Activated T-cell treated with anti-CD3 and anti-CD28 coated beads, Interleukin-2, amount 50 U/mL, for 72 hours (primary cell): ENCODE measurements around the gene POLN. TPM values are rescaled to one million over a fixed set of nuclear protein-coding genes. Genes with fewer than 3 reads are reported as not detected.
A peak's percentile ranks its signal among the peaks of the same experiment; 100 is the strongest.
"Not testable (repeated sequence)": the region's sequence is repeated elsewhere in the genome, so short reads cannot be mapped to it uniquely, and the experiment has no call there.

Experiments
- ATAC-seq, 2 donors: fragments of 150-1000 bp; cut with Tn5 transposase; replicated peaks in 1 of 2; 2 replicates each; pipeline ENCODE4 v1.10.0; 2021; ENCODE audit warnings: moderate library complexity in 2 of 2, mild to moderate bottlenecking in 1 of 2
- DNase-seq, 2 donors: peaks; one replicate each; pipeline ENCODE4 v3.0.0; 2021 to 2022; ENCODE audit warnings: mixed read lengths in 1 of 2
- H3K27ac Mint-ChIP-seq: one replicate; pipeline ENCODE4 v1.8.0; 2022; ENCODE audit warnings: mild to moderate bottlenecking, moderate library complexity, mixed read lengths
- H3K27me3 Mint-ChIP-seq: one replicate; pipeline ENCODE4 v1.8.0; 2022; ENCODE audit warnings: low read depth, mixed read lengths
- H3K36me3 Mint-ChIP-seq, 2 donors: one replicate each; pipeline ENCODE4 v1.8.0; 2022; ENCODE audit warnings: mixed read lengths in 2 of 2, mild to moderate bottlenecking in 1 of 2; ENCODE audit not compliant: insufficient read depth in 2 of 2
- H3K4me1 Mint-ChIP-seq: one replicate; pipeline ENCODE4 v1.8.0; 2022; ENCODE audit warnings: low read depth, mixed read lengths
- H3K4me3 Mint-ChIP-seq, 2 donors: one replicate each; pipeline ENCODE4 v1.8.0; 2022; ENCODE audit warnings: mild to moderate bottlenecking in 2 of 2, mixed read lengths in 2 of 2, moderate library complexity in 2 of 2
- H3K9me3 Mint-ChIP-seq, 2 donors: one replicate each; pipeline ENCODE4 v1.8.0; 2022; ENCODE audit warnings: mixed read lengths in 2 of 2
- total RNA-seq, 2 donors: library from RNA; stranded (reverse); gene quantifications; one replicate each; pipeline ENCODE4 v1.2.3, GENCODE V29; 2022

The POLN gene
- total RNA-seq, 2 donors from 2014 or later, result 4.6 TPM

DNA sequence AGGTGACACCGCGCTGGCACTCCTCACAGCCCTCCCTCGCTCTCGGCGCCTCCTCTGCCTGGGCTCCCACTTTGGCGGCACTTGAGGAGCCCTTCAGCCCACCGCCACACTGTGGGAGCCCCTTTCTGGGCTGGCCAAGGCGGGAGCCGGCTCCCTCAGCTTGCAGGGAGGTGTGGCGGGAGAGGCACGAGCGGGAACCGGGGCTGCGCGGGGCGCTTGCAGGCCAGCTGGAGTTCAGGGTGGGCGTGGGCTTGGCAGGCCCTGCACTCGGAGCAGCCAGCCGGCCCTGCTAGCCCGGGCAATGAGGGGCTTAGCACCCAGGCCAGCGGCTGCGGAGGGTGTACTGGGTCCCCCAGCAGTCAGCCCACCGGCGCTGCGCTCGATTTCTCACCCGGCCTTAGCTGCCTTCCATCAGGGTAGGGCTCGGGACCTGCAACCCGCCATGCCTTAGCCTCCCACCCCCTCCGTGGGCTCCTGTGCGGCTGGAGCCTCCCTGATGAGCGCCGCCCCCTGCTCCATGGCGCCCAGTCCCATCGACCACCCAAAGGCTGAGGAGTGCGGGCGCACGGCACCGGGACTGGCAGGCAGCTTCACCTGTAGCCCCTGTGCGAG, 80.7 kb downstream of the POLN start:
- not testable (repeated sequence) for H3K36me3 Mint-ChIP-seq, H3K9me3 Mint-ChIP-seq, H3K4me3 Mint-ChIP-seq, H3K27ac Mint-ChIP-seq, DNase-seq, H3K27me3 Mint-ChIP-seq, H3K4me1 Mint-ChIP-seq, ATAC-seq

DNA sequence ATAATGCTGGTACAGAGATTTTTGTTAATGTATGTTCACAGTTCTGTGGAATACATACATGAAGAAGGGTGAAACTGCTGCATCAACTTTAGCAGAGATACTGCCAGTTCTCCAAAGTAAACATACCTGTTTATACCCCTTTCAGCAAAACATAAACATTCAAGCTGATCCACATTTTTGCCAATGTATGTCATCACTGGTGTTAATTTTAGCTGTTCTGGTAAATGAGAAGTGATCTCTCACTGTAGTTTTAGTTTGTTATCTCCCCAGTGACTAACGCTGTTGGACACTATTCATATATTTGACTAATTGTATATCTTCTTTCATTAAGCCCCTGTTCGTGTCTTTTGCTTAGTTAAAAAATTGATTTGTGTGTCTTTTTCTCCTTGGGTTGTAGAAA, 82.0 kb downstream of the POLN start:
- no peaks in the 10 kb centered on the region for H3K36me3 Mint-ChIP-seq
- H3K4me1 Mint-ChIP-seq, result no peaks in the 10 kb centered on the region
- no peaks in the 10 kb centered on the region for H3K9me3 Mint-ChIP-seq
- H3K27ac Mint-ChIP-seq, result no peak overlapping the region
- ATAC-seq (no peak), DNase-seq (no peak)
- no peak overlapping the region for H3K4me3 Mint-ChIP-seq
- H3K27me3 Mint-ChIP-seq, result no peaks in the 10 kb centered on the region

DNA sequence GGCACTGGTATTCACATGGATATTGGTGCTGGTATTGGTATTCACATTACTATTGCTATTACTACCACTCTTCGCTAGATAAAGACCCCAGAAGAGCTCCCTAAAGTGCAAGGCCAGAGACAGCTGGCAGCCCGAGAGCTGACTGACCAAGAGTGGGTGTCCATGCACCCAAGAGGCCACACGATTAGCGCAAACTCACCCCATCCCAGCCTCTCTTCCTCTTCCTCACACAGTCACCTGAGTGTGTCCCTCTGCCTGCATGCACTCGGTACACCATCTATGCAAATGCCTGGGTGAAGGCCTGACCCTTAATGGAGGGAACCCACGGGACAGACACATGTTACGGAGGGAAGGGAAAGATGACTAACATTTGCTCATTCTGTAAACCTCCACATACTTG, 86.7 kb downstream of the POLN start:
- Mint-ChIP-seq H3K36me3 (peaks cover 2 to 6% of the 10 kb centered on the region in 2 donors), H3K4me3 (no peak overlapping the region), H3K4me1 (no peaks in the 10 kb centered on the region), H3K27ac (no peak overlapping the region), H3K9me3 (peaks cover 0 to 3% of the 10 kb centered on the region in 2 donors), H3K27me3 (no peaks in the 10 kb centered on the region)
- no peak for ATAC-seq
- no peak for DNase-seq

DNA sequence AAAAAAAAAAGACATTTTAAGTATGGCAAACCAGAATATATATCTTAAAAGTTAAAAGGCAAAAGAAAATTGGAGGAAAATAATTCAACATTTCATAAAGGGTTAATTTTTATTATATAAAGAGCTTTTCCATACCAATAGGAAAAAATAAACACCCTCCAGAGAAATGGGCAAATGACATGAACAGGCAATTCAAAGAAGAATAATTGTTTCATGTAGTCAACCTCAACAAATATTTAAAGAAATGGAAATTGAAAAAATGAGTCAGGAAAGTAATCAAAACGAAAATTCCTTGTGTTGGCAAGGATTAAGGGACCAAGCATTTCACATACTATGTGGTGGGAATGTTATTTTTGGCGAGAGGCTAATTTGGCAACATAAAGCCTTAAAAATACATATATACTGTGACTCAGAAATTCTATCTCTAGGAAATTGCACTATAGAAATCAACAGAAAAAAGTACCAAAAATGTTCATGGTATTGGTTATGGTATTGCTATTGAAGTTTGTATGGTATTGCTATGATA, 87.6 kb downstream of the POLN start:
- ATAC-seq (no peak), DNase-seq (no peak)
- no peak overlapping the region for H3K4me3 Mint-ChIP-seq
- H3K36me3 Mint-ChIP-seq, result peaks cover 2 to 6% of the 10 kb centered on the region in 2 donors
- no peaks in the 10 kb centered on the region for H3K4me1 Mint-ChIP-seq
- peaks cover 0 to 3% of the 10 kb centered on the region in 2 donors for H3K9me3 Mint-ChIP-seq
- no peak overlapping the region for H3K27ac Mint-ChIP-seq
- H3K27me3 Mint-ChIP-seq, result no peaks in the 10 kb centered on the region

DNA sequence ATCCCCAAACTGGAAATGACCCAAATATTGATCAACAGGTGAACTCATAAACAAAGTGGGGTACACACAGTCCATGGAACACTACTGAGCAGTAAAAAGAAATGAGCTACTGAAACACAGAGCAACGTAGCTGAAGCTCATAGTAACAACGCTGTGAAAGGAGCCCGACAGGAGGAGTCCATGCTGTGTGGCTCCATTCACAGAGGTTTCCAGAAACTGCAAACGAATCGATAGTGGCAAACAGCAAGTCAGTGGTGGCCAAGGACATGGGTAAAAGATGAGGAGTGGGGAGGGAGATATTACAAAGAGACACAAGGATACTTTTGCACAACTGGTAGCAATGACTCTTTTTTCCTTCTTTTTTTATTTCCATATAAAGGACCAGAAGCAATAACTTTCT, 90.4 kb downstream of the POLN start:
- H3K9me3 Mint-ChIP-seq, result peaks cover 0 to 3% of the 10 kb centered on the region in 2 donors
- H3K27me3 Mint-ChIP-seq, result no peaks in the 10 kb centered on the region
- no peak for ATAC-seq
- no peak for DNase-seq
- no peak overlapping the region for H3K27ac Mint-ChIP-seq
- H3K4me1 Mint-ChIP-seq, result no peaks in the 10 kb centered on the region
- peaks cover 2 to 6% of the 10 kb centered on the region in 2 donors for H3K36me3 Mint-ChIP-seq
- H3K4me3 Mint-ChIP-seq, result no peak overlapping the region

DNA sequence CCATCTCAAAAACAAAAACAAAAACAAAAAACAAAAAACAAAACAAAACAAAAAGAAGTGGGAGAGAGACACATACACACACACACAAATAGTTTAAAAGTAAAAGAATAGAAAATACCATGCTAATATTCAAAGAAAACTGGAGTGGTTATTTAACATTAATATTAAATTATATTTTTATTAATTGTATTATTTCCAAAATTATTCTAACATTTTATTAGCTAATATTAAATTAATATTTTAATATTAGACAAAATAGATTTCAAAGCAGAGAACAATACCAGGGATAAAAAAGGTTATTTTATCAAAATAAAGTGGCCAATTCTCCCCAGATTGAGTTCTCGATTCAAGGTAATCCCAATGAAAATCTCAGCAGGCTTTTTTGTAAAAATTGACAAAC, 91.8 kb downstream of the POLN start:
- Mint-ChIP-seq H3K27ac (no peak overlapping the region), H3K4me3 (no peak overlapping the region), H3K27me3 (no peaks in the 10 kb centered on the region), H3K9me3 (peaks cover 0 to 3% of the 10 kb centered on the region in 2 donors), H3K36me3 (peaks cover 2 to 6% of the 10 kb centered on the region in 2 donors), H3K4me1 (no peaks in the 10 kb centered on the region)
- ATAC-seq, result no peak
- no peak for DNase-seq

DNA sequence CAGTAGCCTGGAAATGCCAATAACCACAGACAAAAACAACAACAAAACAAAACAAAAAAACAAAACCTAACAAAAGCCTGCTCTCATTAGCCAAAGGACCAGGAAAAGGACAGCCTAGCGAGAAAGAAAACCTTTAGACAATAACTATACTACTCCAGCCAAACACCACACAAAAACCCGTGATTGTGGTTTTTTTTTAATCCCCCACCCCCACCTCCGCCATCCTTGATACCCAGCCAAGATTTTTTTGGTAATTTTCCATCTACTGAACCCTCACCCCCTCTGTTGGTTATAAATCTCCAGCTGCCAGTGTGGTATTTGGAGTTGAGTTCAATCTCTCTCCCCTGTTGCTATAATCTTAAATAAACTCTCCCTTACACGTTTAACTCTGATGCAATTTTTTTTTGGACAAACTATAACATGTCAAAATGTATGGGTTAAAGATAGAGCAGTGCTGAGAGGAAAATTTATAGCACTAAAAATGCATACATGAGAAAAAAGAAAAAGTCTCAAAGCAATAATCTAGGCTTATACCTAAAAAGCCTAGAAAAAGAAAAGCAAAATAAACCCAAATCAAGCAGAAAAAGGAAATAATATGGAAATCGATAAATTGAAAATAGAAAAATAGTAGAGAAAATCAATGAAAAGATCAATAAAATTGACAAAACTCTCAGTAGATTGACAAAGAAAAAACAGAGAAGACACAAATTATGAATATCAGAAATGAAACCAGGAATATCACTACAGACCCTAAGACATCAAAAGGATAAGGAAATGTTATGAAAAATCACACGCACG, 99.1 kb downstream of the POLN start:
- peak overlapping the region; percentile 51 to 65 for H3K4me3 Mint-ChIP-seq
- no peaks in the 10 kb centered on the region for H3K36me3 Mint-ChIP-seq
- H3K4me1 Mint-ChIP-seq, result peaks cover 28% of the 10 kb centered on the region
- no peaks in the 10 kb centered on the region for H3K9me3 Mint-ChIP-seq
- H3K27me3 Mint-ChIP-seq, result no peaks in the 10 kb centered on the region
- no peak for ATAC-seq
- peak overlapping the region; percentile 45 for H3K27ac Mint-ChIP-seq
- DNase-seq, result no peak

DNA sequence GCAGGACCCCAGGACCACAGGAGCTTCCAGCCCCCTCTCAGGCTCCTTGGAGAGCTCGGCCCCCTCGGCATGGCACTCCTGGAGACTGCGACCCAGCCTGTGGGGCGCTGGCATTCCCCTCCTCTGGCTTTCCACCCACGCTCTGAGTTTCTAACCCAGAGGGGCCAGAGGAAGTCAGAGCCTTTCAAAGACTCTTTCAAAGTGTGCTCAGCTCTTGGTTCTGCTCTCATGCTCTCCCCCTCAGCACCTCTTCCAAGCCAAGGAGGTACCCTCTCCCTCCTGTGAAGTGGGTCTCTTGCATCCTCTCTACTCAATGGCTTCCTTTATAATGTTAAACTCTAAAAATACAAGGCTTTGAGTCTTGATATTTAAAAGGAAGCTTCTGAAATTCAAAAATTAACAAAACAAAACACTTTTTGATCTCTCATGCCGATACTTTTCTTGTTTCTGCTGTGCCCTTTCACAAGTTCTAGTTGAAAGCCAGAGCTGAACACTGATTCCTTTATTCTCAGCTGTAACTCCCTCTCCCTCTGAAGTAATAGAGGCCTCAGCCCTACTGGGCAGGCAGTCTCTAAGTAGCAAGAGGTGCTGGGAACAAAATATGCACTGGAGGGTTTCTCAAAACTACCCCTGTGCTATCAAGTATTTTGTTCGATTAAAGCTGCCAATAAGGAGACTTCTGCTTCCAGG, 100.0 kb downstream of the POLN start:
- H3K27ac Mint-ChIP-seq, result peak overlapping the region; percentile 45
- H3K27me3 Mint-ChIP-seq, result no peaks in the 10 kb centered on the region
- peaks cover 28% of the 10 kb centered on the region for H3K4me1 Mint-ChIP-seq
- no peaks in the 10 kb centered on the region for H3K36me3 Mint-ChIP-seq
- peak; percentile 77 to 85 for ATAC-seq
- peak; percentile 13 to 43 for DNase-seq
- no peaks in the 10 kb centered on the region for H3K9me3 Mint-ChIP-seq
- H3K4me3 Mint-ChIP-seq, result peak overlapping the region; percentile 51 to 65

DNA sequence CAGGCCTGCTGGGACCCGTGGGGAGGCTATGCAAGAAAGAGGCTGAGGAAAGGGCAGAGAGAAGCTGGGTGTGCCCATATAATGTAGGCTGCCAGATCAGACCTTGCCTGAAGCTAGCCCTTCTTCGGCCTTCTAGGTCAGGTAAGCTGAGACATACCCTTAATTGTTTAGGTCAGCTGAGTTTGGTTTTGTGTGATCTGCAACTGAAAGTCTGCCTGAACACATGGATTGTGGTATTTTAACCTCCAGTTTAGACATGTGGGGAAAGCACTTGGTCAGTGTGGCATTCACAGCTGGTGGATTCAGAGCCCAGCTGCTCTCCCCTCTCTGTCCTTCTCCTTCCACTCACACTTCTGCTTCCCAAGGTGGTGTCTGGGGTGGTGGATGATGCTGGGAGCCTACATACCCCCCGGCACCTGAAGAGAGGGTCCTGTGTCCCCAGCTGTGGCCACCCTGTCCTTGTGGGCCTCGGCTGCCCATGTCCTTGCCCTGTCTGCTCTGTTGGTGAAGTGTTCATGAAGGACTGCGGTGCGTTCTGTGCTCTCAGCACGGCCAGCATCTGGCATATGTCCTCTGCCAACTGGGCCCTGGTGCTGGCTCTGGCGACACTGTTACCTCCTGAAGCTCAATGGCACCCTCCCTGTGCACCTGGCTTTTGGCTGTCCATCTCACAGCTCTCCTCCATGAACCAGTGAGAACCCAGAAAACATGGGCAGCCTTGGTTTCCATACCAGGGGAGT, 100.7 kb downstream of the POLN start:
- H3K27me3 Mint-ChIP-seq, result no peaks in the 10 kb centered on the region
- H3K36me3 Mint-ChIP-seq, result no peaks in the 10 kb centered on the region
- no peak for DNase-seq
- H3K4me1 Mint-ChIP-seq, result peaks cover 28% of the 10 kb centered on the region
- peak overlapping the region in 1 of 2 donors; percentile 65 for H3K4me3 Mint-ChIP-seq
- H3K9me3 Mint-ChIP-seq, result no peaks in the 10 kb centered on the region
- peak in 1 of 2 donors; percentile 9 for ATAC-seq
- peak overlapping the region; percentile 45 for H3K27ac Mint-ChIP-seq

DNA sequence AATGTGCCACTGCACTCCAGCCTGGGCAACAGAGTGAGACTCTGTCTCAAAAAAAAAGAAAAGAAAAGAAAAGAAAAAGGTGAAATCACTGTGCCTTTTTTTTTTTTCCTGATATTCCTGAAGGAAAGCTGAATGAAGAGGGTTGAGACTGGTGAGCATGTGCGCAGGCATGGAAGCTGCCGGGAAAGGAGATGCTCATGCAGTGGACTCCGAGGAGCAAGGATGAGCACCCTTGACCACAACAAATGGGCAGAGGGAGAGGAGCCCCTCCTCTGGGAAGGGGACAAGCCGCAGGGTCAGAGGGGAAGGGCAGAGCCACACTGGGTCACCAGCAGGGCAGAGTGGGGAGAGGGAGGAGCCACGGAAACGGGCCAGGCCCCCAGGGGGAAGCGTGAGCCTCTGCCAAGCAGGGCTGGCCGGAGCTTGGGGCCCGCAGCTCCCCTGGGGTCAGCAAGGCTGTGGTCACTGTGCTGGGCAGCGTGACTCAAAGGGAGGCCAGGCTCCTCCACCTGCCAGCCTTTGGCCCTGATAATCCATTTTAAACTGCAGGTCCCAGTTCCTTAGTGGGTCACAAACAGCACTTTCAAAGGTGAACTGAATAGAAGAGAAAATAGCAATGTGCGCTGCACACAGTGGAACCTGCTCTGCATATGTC, 102.9 kb downstream of the POLN start:
- Mint-ChIP-seq H3K27ac (no peak overlapping the region), H3K27me3 (no peaks in the 10 kb centered on the region), H3K4me3 (no peak overlapping the region), H3K4me1 (peaks cover 42% of the 10 kb centered on the region), H3K36me3 (peaks cover 0 to 2% of the 10 kb centered on the region in 2 donors), H3K9me3 (peaks cover 0 to 1% of the 10 kb centered on the region in 2 donors)
- ATAC-seq (no peak), DNase-seq (no peak)

DNA sequence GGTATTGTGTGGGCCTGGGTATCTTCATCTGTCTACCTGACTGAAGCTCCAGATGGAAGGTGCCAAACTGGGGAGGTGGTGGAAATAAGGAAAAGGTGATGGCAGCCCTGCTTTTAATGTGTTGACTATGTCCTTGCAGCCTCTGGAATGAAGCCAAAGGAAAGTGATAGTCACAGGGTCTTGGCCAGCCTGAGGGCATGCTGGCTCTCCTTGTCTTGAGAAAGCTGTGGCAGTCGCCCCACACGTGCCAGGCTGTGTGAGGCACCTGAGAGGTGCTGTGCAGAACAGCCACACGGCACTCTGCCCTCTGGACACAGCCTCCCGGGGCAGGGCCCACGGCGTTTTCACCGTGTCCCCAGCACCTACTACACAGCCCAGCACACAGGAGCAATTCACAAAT, 105.2 kb downstream of the POLN start:
- DNase-seq (no peak), ATAC-seq (no peak)
- H3K9me3 Mint-ChIP-seq, result peaks cover 10 to 12% of the 10 kb centered on the region in 2 donors
- H3K27me3 Mint-ChIP-seq, result no peaks in the 10 kb centered on the region
- H3K27ac Mint-ChIP-seq, result no peak overlapping the region
- no peak overlapping the region for H3K4me3 Mint-ChIP-seq
- peaks cover 4 to 15% of the 10 kb centered on the region in 2 donors for H3K36me3 Mint-ChIP-seq
- H3K4me1 Mint-ChIP-seq, result peaks cover 24% of the 10 kb centered on the region

DNA sequence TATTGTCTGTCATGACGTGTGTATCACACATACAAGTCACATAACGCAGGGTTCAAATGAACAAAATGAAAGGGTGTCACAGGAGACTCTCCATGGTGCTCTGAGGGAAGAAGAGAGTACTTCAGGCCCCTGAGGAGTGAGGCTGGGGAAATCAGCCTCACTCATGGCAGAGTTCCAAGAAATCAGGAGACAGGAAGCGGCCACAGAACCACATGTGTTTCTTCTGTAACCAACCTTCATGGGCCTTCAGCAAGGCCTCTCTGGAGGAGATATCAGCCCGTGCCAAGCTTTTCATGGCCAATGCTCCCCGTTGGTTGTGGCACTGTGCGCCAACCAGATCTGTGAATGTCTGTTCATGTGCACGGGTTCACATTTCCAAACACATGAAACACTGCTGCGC, 106.8 kb downstream of the POLN start:
- DNase-seq (peak in 1 of 2 donors; percentile 26), ATAC-seq (peak; percentile 51 to 74)
- peak overlapping the region in 1 of 2 donors; percentile 28 for H3K4me3 Mint-ChIP-seq
- H3K4me1 Mint-ChIP-seq, result peaks cover 14% of the 10 kb centered on the region
- no peak overlapping the region for H3K27ac Mint-ChIP-seq
- peaks cover 12 to 14% of the 10 kb centered on the region in 2 donors for H3K9me3 Mint-ChIP-seq
- H3K36me3 Mint-ChIP-seq, result peaks cover 7 to 17% of the 10 kb centered on the region in 2 donors
- no peaks in the 10 kb centered on the region for H3K27me3 Mint-ChIP-seq
